Activated CD4-positive, alpha-beta T cell treated with anti-CD3 and anti-CD28 coated beads for 36 hours (primary cell): Measurements from ENCODE around the gene OGDH. TPM values are rescaled to one million over a fixed set of nuclear protein-coding genes. Genes with fewer than 3 reads are reported as not detected.

ENCODE experiments used
- ATAC-seq: fragments of 200-7000 bp; cut with Tn5 transposase; one replicate; pipeline ENCODE4 v1.10.0; 2021; ENCODE audit warnings: mild to moderate bottlenecking, moderate library complexity
- CTCF ChIA-PET: fragments of 350-600 bp; sonication (Branson Sonifier 250); formaldehyde crosslinking; loops from one replicate; lab custom pipeline; 2021; ENCODE audit warnings: antibody characterized with exemption; lab: Charles Lee
- POLR2A ChIA-PET: fragments of 350-600 bp; sonication (Branson Sonifier 250); formaldehyde crosslinking; loops from one replicate; lab custom pipeline; 2021; ENCODE audit warnings: antibody characterized with exemption, inconsistent platforms; lab: Charles Lee
- DNase-seq: peaks from one replicate; pipeline ENCODE4 v3.0.0-alpha.2; 2020
- H3K27ac Mint-ChIP-seq: one replicate; pipeline ENCODE4 v1.8.0; 2021; ENCODE audit warnings: mixed read lengths
- H3K27me3 Mint-ChIP-seq: one replicate; pipeline ENCODE4 v1.8.0; 2021; ENCODE audit warnings: mixed read lengths
- H3K36me3 Mint-ChIP-seq: one replicate; pipeline ENCODE4 v1.8.0; 2021; ENCODE audit warnings: low read depth, mixed read lengths
- H3K4me1 Mint-ChIP-seq: one replicate; pipeline ENCODE4 v1.8.0; 2021; ENCODE audit warnings: mixed read lengths
- H3K4me3 Mint-ChIP-seq: one replicate; pipeline ENCODE4 v1.8.0; 2021; ENCODE audit warnings: mild to moderate bottlenecking, moderate library complexity, mixed read lengths
- H3K9me3 Mint-ChIP-seq: one replicate; pipeline ENCODE4 v1.8.0; 2021; ENCODE audit warnings: low read depth, mixed read lengths
- intact Hi-C, 2 experiments: fragments of 100-400 bp; cut with DNase I in 1 of 2; cut with micrococcal nuclease in 1 of 2; formaldehyde crosslinking; loops; one replicate each; pipeline versions ENCODE4 v1.14.2 to v1.15.1; 2022 to 2024; cut with DNase I, micrococcal nuclease
- total RNA-seq, 2 experiments: library from RNA; stranded (reverse); gene quantifications; one replicate each; pipeline ENCODE4 v1.2.3, GENCODE V29; 2021

The OGDH gene
- total RNA-seq, 2 experiments from 2014 or later = 80.3 to 90.1 TPM

- Mint-ChIP-seq H3K9me3 (no peaks in the 10 kb centered on the region), H3K36me3 (peaks cover 28% of the 10 kb centered on the region), H3K27me3 (no peaks in the 10 kb centered on the region), H3K4me1 (peaks cover 84% of the 10 kb centered on the region), H3K27ac (peak overlapping the region; percentile 100), H3K4me3 (peak overlapping the region; percentile 73)
- intact Hi-C loops = loop anchor here (1.0 to 5.0 kb wide), 12 partner anchors 16 to 344 kb away; partner anchors contain the start of genes OGDH (in 2 of the 2), ZMIZ2 (in 2 of the 2), PPIA (in 1 of the 2) and TMED4 (in 1 of the 2)
- ChIA-PET CTCF (interaction anchor here (0.6 to 3.4 kb wide), 16 partner anchors 9 to 220 kb away, joined by 3 to 19 read pairs (median 5); partner anchors contain the start of gene OGDH), POLR2A (interaction anchor here (0.6 to 2.4 kb wide), 9 partner anchors 14 to 343 kb away, joined by 3 to 29 read pairs (median 6); partner anchors contain the start of gene OGDH)
- ATAC-seq = peak; percentile 72
- DNase-seq = peak; percentile 90
Measured at GRCh38 chr7:44637788-44638594, 31.6 kb downstream of the OGDH start.

DNA sequence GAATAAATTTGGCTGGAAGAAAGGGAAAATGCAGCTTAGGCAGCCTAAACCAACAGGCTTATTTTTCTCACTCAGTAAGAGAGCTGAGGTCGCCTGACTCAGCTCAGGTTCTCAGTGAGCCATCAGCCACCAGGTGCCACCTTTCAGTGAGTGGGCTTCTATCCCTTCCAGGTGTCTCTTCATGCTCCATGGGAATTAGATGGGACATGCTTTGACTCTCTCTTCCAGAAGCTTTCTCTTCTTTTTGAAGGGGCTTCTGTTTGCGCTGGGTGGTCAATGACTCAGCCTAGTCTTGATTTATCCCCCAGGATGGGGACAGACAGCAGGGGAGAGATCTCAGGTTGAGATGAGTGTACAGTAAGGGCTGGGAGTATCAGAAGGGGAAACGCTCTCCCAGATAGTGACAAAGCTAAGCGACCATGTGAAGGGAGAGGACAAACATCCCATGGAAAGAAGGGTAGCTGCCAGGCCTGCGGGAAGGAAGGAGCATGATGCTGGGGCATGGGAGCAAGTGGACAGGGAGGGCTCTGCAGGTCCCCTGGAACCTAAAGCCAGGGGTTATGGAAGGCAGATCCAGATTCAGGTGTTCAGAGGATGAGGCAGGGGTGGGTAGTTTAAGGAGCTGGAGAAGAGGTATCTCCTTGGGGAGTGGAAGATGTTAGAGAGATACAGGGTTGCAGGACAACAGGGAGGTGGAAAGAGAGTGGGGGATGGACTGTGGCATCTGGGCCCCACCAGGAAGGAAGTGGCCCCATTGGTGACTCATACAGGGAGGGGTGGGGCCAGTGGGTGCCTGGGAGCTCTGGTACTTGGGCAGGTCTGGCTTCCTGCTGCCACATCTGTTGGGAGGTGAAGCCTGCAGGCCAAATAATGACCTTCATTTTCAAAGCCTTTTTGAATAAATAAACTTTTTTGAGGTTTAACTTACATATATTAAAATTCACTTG is 32.5 kb downstream of the OGDH start:
- no peaks in the 10 kb centered on the region for H3K9me3 Mint-ChIP-seq
- CTCF ChIA-PET = interaction anchor here (0.6 to 3.4 kb wide), 17 partner anchors 10 to 341 kb away, joined by 3 to 19 read pairs (median 5); partner anchors contain the start of gene OGDH
- H3K4me3 Mint-ChIP-seq = peak overlapping the region; percentile 73
- H3K27ac Mint-ChIP-seq = peak overlapping the region; percentile 100
- intact Hi-C loops = loop anchor here (1.0 to 5.0 kb wide), 15 partner anchors 17 to 362 kb away; partner anchors contain the start of genes OGDH (in 2 of the 2), TMED4 (in 2 of the 2), ZMIZ2 (in 2 of the 2) and H2AZ2 (in 1 of the 2)
- DNase-seq = peak; percentile 90
- POLR2A ChIA-PET = interaction anchor here (0.6 to 2.4 kb wide), 8 partner anchors 15 to 342 kb away, joined by 3 to 29 read pairs (median 7); partner anchors contain the start of gene OGDH
- no peaks in the 10 kb centered on the region for H3K27me3 Mint-ChIP-seq
- H3K36me3 Mint-ChIP-seq = peaks cover 24% of the 10 kb centered on the region
- H3K4me1 Mint-ChIP-seq = peaks cover 75% of the 10 kb centered on the region
- ATAC-seq = peak; percentile 71

DNA sequence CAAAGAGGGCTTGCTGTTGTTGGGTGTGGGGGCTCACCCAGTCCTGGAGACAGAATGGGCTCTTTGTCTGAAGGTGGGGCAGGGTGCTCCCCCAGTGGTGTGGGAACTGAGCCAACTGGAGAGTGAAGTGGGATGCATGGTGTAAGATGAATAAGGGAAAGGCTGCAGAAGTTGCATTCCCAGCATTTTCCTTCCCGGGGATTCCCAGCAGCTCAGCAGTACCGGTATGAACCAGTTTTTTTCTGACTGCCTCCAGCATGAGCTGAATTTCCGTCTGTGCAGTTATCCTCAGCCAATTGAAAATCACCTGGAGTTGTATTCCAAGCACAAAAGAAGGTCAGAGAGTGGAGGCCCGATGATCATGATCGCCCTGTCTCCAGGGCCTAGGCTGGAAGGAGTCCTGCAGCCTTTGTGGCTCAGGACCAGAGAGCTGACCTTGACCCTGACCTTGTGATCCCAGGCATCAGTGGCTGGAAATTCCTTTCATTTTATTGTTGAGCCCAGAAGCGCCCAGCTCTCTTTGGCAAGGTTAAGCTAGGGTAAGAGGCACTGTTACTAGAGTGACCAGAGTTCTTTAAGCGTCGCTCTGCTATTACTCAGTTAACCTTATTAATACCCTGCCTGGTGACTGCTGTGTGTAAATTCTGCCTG is 33.4 kb downstream of the OGDH start:
- peak overlapping the region; percentile 73 for H3K4me3 Mint-ChIP-seq
- peaks cover 66% of the 10 kb centered on the region for H3K4me1 Mint-ChIP-seq
- no peak for DNase-seq
- H3K9me3 Mint-ChIP-seq = no peaks in the 10 kb centered on the region
- CTCF ChIA-PET = interaction anchor here (0.7 to 3.4 kb wide), 11 partner anchors 15 to 341 kb away, joined by 3 to 19 read pairs (median 6); partner anchors contain the start of gene OGDH
- ATAC-seq = no peak
- intact Hi-C loops = loop anchor here (1.0 to 5.0 kb wide), 8 partner anchors 57 to 362 kb away; partner anchors contain the start of genes H2AZ2 (in 1 of the 2), PURB (in 1 of the 2), TMED4 (in 1 of the 2) and ZMIZ2 (in 1 of the 2)
- peaks cover 18% of the 10 kb centered on the region for H3K36me3 Mint-ChIP-seq
- POLR2A ChIA-PET = interaction anchor here (2.2 to 2.4 kb wide), 3 partner anchors 17 to 33 kb away, joined by 8 to 29 read pairs (median 23); partner anchors contain the start of gene OGDH
- H3K27ac Mint-ChIP-seq = peak overlapping the region; percentile 100
- no peaks in the 10 kb centered on the region for H3K27me3 Mint-ChIP-seq

DNA sequence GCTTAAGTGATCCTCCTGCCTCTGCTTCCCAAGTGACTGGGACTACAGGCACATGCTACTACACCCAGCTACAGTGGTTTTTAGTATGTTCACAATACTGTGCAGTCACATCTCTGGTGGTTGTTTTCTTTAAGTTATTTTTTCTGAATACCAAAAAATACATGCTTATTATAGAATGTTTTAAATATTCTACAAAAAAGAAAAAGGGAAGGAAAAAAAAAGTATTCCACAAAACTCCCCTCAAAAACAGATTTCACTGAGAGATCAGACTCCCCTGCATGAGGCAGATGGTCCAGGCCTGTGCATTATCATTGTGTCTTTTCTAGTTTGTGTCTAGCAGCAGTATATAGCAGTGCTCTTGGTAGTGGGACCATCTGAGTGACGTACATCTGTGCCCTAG is 36.8 kb downstream of the OGDH start:
- Mint-ChIP-seq H3K9me3 (no peaks in the 10 kb centered on the region), H3K27me3 (no peaks in the 10 kb centered on the region), H3K36me3 (peaks cover 20% of the 10 kb centered on the region), H3K4me3 (no peak overlapping the region), H3K27ac (no peak overlapping the region), H3K4me1 (peaks cover 36% of the 10 kb centered on the region)
- ATAC-seq = no peak
- ChIA-PET CTCF (no interaction called here), POLR2A (no interaction called here)
- no peak for DNase-seq
- intact Hi-C loops = no loop called here

- H3K4me3 Mint-ChIP-seq = no peak overlapping the region
- DNase-seq (no peak), ATAC-seq (no peak)
- H3K4me1 Mint-ChIP-seq = peaks cover 15% of the 10 kb centered on the region
- intact Hi-C loops = no loop called here
- CTCF ChIA-PET = no interaction called here
- POLR2A ChIA-PET = no interaction called here
- no peak overlapping the region for H3K27ac Mint-ChIP-seq
- peaks cover 31% of the 10 kb centered on the region for H3K36me3 Mint-ChIP-seq
- no peaks in the 10 kb centered on the region for H3K9me3 Mint-ChIP-seq
- H3K27me3 Mint-ChIP-seq = no peaks in the 10 kb centered on the region
Measured at GRCh38 chr7:44645254-44645653, 38.8 kb downstream of the OGDH start.

DNA sequence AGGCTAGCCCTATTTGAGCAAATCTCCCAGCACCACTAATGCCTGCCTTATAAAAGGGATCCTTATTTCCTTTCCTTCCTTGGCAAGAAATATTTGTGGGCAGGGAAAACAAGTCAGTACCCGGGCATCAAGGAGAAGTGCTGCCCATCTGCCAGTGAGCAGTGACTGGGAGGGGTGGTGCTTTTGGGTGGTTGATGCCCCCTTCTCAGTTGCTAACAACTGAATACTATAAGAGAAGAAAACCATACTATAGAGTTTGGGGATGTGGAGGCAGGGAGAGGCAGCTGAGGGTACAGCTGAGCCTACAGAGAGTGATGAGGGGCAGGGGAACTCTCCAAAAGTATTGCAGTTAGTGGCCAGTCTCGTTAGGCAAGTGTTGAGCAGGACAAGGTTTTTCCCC is 39.3 kb downstream of the OGDH start:
- POLR2A ChIA-PET = no interaction called here
- intact Hi-C loops = no loop called here
- Mint-ChIP-seq H3K4me1 (peaks cover 11% of the 10 kb centered on the region), H3K27ac (no peak overlapping the region), H3K4me3 (no peak overlapping the region), H3K36me3 (peaks cover 33% of the 10 kb centered on the region), H3K27me3 (no peaks in the 10 kb centered on the region), H3K9me3 (no peaks in the 10 kb centered on the region)
- ATAC-seq (no peak), DNase-seq (no peak)
- CTCF ChIA-PET = interaction anchor here (0.7 kb wide), 1 partner anchor 9 kb away, joined by 3 read pairs; no protein-coding TSS in a partner anchor

DNA sequence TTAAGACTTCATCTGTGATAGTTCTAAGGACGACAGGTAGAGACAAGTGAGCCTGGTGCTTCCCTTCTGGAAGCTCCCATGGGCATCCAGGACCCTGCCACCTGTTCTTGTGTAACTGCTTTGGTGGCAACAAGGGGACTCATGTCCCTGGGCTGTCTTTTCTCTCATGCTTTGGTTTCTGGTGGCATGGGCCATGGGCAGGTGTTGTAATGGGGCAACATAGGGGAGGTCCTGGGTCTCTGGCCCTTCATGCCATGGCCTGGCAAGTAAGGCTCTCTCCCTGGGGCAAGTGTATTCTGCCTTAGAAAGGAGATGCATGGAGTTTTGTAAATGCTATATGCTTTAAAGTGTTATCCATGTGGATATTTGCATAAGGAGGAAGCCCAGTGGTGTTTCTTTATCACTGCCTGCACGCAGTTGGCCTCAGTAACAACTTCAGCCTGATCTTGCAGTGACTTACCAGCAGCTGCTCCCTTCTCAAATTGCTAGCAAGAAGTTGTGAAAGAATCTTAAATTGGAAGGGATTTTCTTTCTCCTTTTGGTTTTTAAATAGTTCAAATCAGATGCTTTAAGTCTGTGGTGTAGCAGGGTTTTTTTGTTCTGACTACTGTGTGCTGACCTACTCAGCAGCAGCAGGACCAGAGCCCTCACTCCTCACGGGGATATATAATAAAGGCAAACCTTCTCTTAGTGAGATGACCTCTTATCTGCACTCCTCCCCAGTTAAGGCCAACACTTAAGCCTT is 39.9 kb downstream of the OGDH start:
- H3K27ac Mint-ChIP-seq = no peak overlapping the region
- no peaks in the 10 kb centered on the region for H3K27me3 Mint-ChIP-seq
- H3K4me1 Mint-ChIP-seq = peaks cover 10% of the 10 kb centered on the region
- ATAC-seq = no peak
- H3K9me3 Mint-ChIP-seq = no peaks in the 10 kb centered on the region
- POLR2A ChIA-PET = no interaction called here
- CTCF ChIA-PET = interaction anchor here (0.7 kb wide), 1 partner anchor 8 kb away, joined by 3 read pairs; no protein-coding TSS in a partner anchor
- no peak for DNase-seq
- intact Hi-C loops = no loop called here
- no peak overlapping the region for H3K4me3 Mint-ChIP-seq
- H3K36me3 Mint-ChIP-seq = peaks cover 39% of the 10 kb centered on the region

DNA sequence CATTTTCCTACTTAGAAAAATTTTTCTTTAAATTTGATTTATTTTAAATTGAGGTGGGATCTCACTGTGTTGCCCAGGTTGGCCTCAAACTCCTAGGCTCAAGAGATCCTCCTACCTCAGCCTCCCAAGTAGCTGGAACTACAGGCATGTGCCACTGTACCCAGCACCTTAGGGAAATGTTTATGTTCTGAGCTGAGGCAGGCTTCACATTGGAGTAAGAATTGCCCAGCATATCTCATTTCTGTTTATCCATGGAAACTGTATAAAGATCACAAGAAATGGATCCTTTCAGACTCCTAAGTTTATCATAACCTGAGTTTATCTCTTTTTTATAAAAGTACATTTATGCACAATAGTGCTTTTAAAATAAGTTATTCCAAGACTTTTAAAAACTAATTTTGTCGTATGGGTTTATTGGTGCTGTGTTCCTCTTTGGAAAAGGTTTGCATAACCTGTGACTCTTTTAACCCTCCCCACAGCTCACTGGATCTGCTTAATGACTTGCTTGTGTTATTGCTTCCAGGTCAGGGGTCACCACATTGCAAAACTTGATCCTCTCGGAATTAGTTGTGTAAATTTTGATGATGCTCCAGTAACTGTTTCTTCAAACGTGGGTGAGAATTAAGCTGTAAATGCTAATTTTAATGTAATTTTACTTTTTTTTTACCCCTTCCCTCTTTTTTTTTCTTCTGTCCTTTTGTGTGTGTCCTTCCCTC is 40.7 kb downstream of the OGDH start:
- peaks cover 34% of the 10 kb centered on the region for H3K36me3 Mint-ChIP-seq
- intact Hi-C loops = no loop called here
- DNase-seq (no peak), ATAC-seq (no peak)
- no peak overlapping the region for H3K4me3 Mint-ChIP-seq
- H3K4me1 Mint-ChIP-seq = peaks cover 4% of the 10 kb centered on the region
- no peak overlapping the region for H3K27ac Mint-ChIP-seq
- ChIA-PET POLR2A (no interaction called here), CTCF (interaction anchor here (0.7 to 0.9 kb wide), 2 partner anchors 17 to 274 kb away, joined by 3 read pairs; no protein-coding TSS in a partner anchor)
- H3K9me3 Mint-ChIP-seq = no peaks in the 10 kb centered on the region
- H3K27me3 Mint-ChIP-seq = no peaks in the 10 kb centered on the region

- H3K27me3 Mint-ChIP-seq = no peaks in the 10 kb centered on the region
- no peaks in the 10 kb centered on the region for H3K9me3 Mint-ChIP-seq
- no peak overlapping the region for H3K27ac Mint-ChIP-seq
- intact Hi-C loops = no loop called here
- CTCF ChIA-PET = interaction anchor here (0.7 to 0.9 kb wide), 2 partner anchors 16 to 273 kb away, joined by 3 read pairs; no protein-coding TSS in a partner anchor
- H3K4me1 Mint-ChIP-seq = no peaks in the 10 kb centered on the region
- DNase-seq (no peak), ATAC-seq (no peak)
- peaks cover 33% of the 10 kb centered on the region for H3K36me3 Mint-ChIP-seq
- POLR2A ChIA-PET = no interaction called here
- H3K4me3 Mint-ChIP-seq = no peak overlapping the region
Measured at GRCh38 chr7:44647981-44648714, 41.7 kb downstream of the OGDH start.
